ENCODE results near the gene PRPF38B.

The PRPF38B gene

GRCh38 chr1:108750476-108751181 is 58.5 kb downstream of the PRPF38B start:
- no peak; the same call in 1 of the 2 replicates for TF ChIP-seq TCF12 (IDR thresholded peaks at IDR 0.05; ENCODE audit: low read depth)
- TF ChIP-seq EGR1 (IDR thresholded peaks at IDR 0.05) = no peak
- TF ChIP-seq YY1 (IDR thresholded peaks at IDR 0.05; ENCODE audit: low read depth) = no peak
- TF ChIP-seq TEAD4 (IDR thresholded peaks at IDR 0.05) = peak; percentile 81
- TF ChIP-seq CEBPB (IDR thresholded peaks at IDR 0.05) = no peak
- TF ChIP-seq EP300 (IDR thresholded peaks at IDR 0.05; ENCODE audit: borderline replicate concordance) = peak; percentile 32; the same call in 1 of the 2 replicates
- TF ChIP-seq RAD21 (IDR thresholded peaks at IDR 0.05; ENCODE audit: low read depth) = no peak
- no peak for TF ChIP-seq ZBTB7A (IDR thresholded peaks at IDR 0.05; ENCODE audit: low read depth)
- no peak for TF ChIP-seq USF1 (IDR thresholded peaks at IDR 0.05)
- no peak for TF ChIP-seq TAF1 (IDR thresholded peaks at IDR 0.05; ENCODE audit: low read depth)
- TF ChIP-seq MAX (IDR thresholded peaks at IDR 0.05) = peak; percentile 80
- 0 out of 2 replicates have a peak, but pooled peaks have one; percentile 21 for TF ChIP-seq NFIC (IDR thresholded peaks at IDR 0.05)
- TF ChIP-seq FOXM1 (IDR thresholded peaks at IDR 0.05; ENCODE audit: borderline replicate concordance, low read depth) = peak; percentile 22; the same call in 1 of the 2 replicates
- TF ChIP-seq REST (IDR thresholded peaks at IDR 0.05; ENCODE audit: low read depth) = peak; percentile 33; the same call in 1 of the 2 replicates
- no peak for TF ChIP-seq CREB1 (IDR thresholded peaks at IDR 0.05; ENCODE audit: low read depth)

Measured in Ishikawa (cell line).